OCI-LY3 (cell line): ENCODE data around the gene B4GALT1.

ENCODE experiments used
- CTCF ChIP-seq: fragments of 200-600, 300-600 bp; sonication (generic); IDR thresholded peaks from 2 replicates; pipeline ENCODE4 v1.5.1; 2014; ENCODE audit warnings: antibody characterized with exemption, low read length, low read depth
- EZH2phosphoT487 ChIP-seq: fragments of 200-600 bp; shearing (Covaris generic); IDR thresholded peaks from 2 replicates; pipeline ENCODE4 v1.6.1; 2018; ENCODE audit warnings: antibody characterized with exemption, mixed run types, low read depth

DNA sequence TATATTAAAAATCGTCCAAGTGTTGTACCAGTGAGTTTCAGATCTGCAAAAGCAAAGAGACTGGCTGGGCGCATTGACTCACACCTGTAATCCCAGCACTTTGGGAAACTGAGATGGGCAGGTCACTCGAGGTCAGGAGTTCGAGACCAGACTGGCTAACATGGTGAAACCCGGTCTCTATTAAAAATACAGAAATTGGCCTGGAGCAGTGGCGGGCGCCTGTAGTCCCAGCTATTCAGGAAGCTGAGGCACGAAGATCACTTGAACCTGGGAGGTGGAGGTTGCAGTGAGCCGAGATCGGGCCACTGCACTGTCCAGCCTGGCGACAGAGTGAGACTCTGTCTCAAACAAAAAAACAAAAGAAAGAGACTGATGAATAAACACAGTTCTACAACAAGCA is 18.3 kb upstream of the B4GALT1 start:
- no peak for TF ChIP-seq EZH2phosphoT487
- TF ChIP-seq CTCF: no peak
